ENCODE measurements around the gene ZNF865. TPM values are rescaled to one million over a fixed set of nuclear protein-coding genes. Genes with fewer than 3 reads are reported as not detected.
"Not testable (repeated sequence)": the region's sequence is repeated elsewhere in the genome, so short reads cannot be mapped to it uniquely, and the experiment has no call there.

Gene ZNF865
- total and polyA plus RNA-seq, 10 donors = 4.8 to 23.3 (median 14.3) TPM

DNA sequence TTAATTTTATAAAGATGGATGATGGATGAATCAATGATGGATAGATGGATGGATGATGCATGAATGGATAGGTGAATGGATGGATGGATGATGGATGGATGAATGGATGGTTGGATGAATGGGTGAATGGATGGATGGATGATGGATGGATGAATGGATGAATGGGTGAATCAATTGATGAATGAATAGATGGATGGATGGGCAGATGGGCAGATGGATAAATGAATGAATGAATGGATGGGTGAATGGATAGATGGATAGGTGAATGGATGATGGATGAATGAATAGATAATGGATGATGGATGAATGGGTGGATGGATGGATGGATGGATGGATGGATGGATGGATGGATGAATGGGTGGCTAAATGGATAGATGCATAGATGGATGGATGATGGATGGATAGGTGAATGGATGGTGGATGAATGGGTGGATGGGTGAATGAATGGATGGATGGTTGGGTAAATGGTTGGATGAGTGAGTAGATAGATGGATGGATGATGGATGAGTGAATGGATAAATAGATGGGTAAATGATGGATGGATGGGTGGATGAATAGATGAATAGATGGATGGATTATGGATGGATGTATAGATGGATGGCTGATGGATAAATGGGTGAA lies 37.6 kb upstream of the ZNF865 start:
- H3K36me3 ChIP-seq = no peaks in the 10 kb centered on the region
- H3K27ac ChIP-seq = no peak overlapping the region
- H3K9me3 ChIP-seq = peaks cover 0 to 4% (median 0%) of the 10 kb centered on the region in 8 donors
- TF ChIP-seq POLR2AphosphoS5 (IDR thresholded peaks at IDR 0.05) = no peak
- TF ChIP-seq, protein P1, sequence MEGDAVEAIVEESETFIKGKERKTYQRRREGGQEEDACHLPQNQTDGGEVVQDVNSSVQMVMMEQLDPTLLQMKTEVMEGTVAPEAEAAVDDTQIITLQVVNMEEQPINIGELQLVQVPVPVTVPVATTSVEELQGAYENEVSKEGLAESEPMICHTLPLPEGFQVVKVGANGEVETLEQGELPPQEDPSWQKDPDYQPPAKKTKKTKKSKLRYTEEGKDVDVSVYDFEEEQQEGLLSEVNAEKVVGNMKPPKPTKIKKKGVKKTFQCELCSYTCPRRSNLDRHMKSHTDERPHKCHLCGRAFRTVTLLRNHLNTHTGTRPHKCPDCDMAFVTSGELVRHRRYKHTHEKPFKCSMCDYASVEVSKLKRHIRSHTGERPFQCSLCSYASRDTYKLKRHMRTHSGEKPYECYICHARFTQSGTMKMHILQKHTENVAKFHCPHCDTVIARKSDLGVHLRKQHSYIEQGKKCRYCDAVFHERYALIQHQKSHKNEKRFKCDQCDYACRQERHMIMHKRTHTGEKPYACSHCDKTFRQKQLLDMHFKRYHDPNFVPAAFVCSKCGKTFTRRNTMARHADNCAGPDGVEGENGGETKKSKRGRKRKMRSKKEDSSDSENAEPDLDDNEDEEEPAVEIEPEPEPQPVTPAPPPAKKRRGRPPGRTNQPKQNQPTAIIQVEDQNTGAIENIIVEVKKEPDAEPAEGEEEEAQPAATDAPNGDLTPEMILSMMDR (IDR thresholded peaks at IDR 0.05 in 8 of 11, conservative IDR thresholded peaks at IDR 0.05 in 3 of 11) = no peak
- no peaks in the 10 kb centered on the region for H3K4me1 ChIP-seq
- no peak for DNase-seq
- H3K27me3 ChIP-seq (replicated peaks in 1 of 7) = peaks cover 0 to 30% (median 5%) of the 10 kb centered on the region in 7 donors
- H3K4me3 ChIP-seq = no peak overlapping the region
- intact Hi-C loops (cut with DNase I; ENCODE audit: low total_unique reads) = no loop called here

DNA sequence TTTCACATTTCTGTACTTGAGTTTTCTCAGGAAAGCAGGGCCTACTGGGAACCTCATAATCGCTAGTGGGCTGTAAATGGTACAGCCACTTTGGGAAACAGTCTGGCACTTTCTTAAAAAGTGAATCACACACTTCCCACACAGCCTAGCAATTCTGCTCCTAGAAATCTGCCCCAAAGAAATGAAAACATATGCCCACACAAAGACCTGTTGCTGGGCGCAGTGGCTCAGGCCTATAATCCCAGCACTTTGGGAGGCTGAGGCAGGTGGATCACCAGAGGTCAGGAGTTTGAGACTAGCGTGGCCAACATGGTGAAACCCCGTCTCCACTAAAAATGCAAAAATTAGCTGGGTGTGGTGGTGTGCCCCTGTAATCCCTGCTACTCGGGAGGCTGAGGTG lies 36.0 kb upstream of the ZNF865 start:
- H3K27ac ChIP-seq; DNase-seq; H3K4me3 ChIP-seq; H3K4me1 ChIP-seq; H3K9me3 ChIP-seq; intact Hi-C loops (cut with DNase I; ENCODE audit: low total_unique reads); H3K36me3 ChIP-seq: not testable (repeated sequence)
- WGBS, 5 donors = 73 to 93% (median 90%) methylated on average over 5 of the region's 5 CpGs
- H3K27me3 ChIP-seq (replicated peaks in 1 of 7) = peaks cover 0 to 24% (median 5%) of the 10 kb centered on the region in 7 donors

DNA sequence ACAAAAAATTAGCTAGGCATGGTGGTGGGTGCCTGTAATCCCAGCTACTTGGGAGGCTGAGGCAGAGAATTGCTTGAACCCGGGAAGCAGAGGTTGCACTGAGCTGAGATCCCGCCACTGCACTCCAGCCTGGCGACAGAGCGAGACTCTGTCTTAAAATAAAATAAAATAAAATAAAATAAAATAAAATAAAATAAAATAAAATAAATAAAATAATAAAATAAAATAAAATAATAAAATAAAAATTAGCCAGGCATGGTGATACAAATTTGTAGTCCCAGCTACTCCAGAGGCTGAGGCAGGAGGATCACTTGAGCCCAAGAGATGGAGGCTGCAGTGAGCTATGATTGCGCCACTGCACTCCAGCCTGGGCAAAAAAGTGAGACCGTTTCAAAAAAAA lies 31.5 kb upstream of the ZNF865 start:
- H3K4me3 ChIP-seq; H3K4me1 ChIP-seq; H3K9me3 ChIP-seq; H3K27ac ChIP-seq; intact Hi-C loops (cut with DNase I; ENCODE audit: low total_unique reads); H3K27me3 ChIP-seq (replicated peaks in 1 of 7); DNase-seq: not testable (repeated sequence)
- peaks cover 0 to 23% (median 17%) of the 10 kb centered on the region in 6 donors for H3K36me3 ChIP-seq
- 91 to 96% (median 94%) methylated on average over 6 of the region's 6 CpGs for WGBS, 5 donors

DNA sequence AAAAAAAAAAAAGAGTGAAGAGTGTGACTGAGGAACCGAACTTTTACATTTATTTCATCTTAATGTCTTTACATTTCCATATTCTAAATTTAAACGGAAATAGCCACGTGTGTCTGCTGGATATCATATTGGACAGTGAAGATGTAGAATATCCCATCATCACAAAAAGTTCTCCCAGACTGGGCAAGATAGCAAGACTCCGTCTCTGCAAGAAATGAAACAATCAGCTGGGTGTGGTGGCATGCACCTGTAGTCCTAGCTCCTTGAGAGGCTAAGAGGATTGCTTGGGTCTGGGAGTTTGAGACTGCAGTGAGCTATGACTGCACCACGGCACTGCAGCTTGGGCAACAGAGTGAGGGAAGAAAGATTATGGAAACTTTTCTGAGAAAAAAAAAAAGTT lies 28.7 kb upstream of the ZNF865 start:
- peaks cover 5 to 25% (median 18%) of the 10 kb centered on the region in 6 donors for H3K4me1 ChIP-seq
- H3K9me3 ChIP-seq = peaks cover 0 to 4% (median 0%) of the 10 kb centered on the region in 8 donors
- H3K36me3 ChIP-seq = peaks cover 0 to 29% (median 20%) of the 10 kb centered on the region in 6 donors
- H3K4me3 ChIP-seq = no peak overlapping the region
- TF ChIP-seq, protein P1 (IDR thresholded peaks at IDR 0.05 in 8 of 11, conservative IDR thresholded peaks at IDR 0.05 in 3 of 11) = no peak
- no peak for TF ChIP-seq POLR2AphosphoS5 (IDR thresholded peaks at IDR 0.05)
- TF ChIP-seq POLR2A (IDR thresholded peaks at IDR 0.05) = no peak
- no peak for DNase-seq
- intact Hi-C loops (cut with DNase I; ENCODE audit: low total_unique reads) = no loop called here
- no peak overlapping the region for H3K27ac ChIP-seq
- WGBS, 5 donors = 88 to 93% (median 90%) methylated on average over 5 of the region's 5 CpGs
- no peaks in the 10 kb centered on the region for H3K27me3 ChIP-seq (replicated peaks in 1 of 7)

DNA sequence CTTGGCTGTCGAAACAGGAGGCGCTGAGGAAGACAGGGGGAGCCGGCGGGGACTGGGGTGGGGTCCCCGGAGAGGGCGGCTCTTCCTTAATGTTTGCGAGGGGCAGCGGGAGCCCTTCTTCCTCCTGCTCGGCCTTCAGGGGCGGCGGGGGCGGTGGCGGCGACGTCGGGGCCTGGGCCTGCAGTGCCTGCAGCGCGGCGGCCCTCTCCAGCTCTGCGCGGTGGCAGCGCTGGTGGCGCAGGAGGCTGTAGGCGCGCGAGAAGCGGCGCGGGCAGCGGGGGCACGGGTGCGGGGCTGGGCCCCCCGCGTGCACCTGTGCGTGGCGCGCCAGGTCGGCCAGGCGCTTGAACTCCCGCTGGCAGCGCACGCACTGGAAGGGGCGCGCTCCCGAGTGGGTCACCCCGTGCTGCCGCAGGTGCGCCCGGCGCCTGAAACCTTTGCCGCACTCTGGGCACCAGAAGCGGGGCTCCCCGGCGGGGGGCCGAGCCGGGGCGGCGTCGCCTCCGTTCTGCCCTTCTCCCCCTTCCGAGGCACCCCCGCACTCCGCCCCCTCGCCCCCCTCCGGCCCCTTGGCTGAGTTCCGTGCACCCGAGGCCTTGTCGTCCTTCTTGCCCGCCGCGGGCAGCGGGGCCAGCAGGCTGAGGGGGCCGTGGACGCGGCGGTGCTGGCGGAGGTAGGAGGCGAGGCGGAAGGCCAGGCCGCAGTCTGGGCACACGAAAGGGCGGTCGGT lies 27.3 kb upstream of the ZNF865 start:
- no peak overlapping the region for H3K4me3 ChIP-seq
- intact Hi-C loops (cut with DNase I; ENCODE audit: low total_unique reads) = no loop called here
- H3K27me3 ChIP-seq (replicated peaks in 1 of 7) = no peaks in the 10 kb centered on the region
- H3K9me3 ChIP-seq = peaks cover 0 to 4% (median 0%) of the 10 kb centered on the region in 8 donors
- peaks cover 5 to 27% (median 20%) of the 10 kb centered on the region in 6 donors for H3K4me1 ChIP-seq
- WGBS, 5 donors = 93 to 96% (median 95%) methylated on average over 47 to 83 of the region's 83 CpGs
- peaks cover 0 to 29% (median 20%) of the 10 kb centered on the region in 6 donors for H3K36me3 ChIP-seq
- no peak overlapping the region for H3K27ac ChIP-seq
- no peak for DNase-seq
- TF ChIP-seq, protein P1 (IDR thresholded peaks at IDR 0.05 in 8 of 11, conservative IDR thresholded peaks at IDR 0.05 in 3 of 11) = no peak
- TF ChIP-seq POLR2A (IDR thresholded peaks at IDR 0.05) = no peak
- no peak for TF ChIP-seq POLR2AphosphoS5 (IDR thresholded peaks at IDR 0.05)
